GM19099 (cell line): ENCODE data around the gene GLI1.

Source experiments
- POLR2A ChIP-seq: IDR thresholded peaks from 3 replicates; pipeline ENCODE4 v1.6.1; 2011; ENCODE audit warnings: low read depth; ENCODE audit not compliant: insufficient read length; ENCODE audit errors: extremely low read depth

The GLI1 gene

DNA sequence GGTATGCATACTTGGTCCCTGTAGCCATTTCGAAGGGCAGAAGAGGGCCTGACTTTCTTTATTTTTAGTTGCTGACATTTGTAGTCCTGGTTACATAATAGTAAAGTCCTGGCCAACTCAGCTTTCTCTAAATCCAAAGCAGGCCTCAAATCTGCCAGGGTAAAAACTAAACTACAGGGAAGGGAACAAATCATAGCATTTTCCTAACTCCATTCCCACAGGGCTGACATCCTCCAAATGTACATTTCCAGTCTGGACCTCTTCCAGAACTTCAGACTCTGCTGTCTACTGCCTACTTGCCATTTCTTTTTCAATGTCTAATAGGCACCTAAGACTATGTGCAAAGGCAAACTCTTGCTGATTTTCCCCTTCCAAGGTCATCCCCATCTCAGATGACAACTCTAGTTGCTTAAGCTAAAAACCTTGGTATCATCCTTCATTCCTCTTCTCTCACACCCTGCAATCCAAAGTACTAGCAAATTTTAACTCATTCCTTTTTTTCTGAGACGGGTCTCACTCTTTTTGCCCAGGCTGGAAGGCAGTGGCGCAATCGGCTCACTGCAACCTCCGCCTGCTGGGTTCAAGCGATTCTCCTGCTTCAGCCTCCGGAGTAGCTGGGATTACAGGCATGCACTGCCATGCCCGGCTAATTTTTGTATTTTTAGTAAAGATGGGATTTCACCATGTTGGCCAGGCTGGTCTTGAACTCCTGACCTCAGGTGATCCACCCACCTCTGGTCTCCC lies 58.8 kb downstream of the GLI1 start:
- no peak for TF ChIP-seq POLR2A

DNA sequence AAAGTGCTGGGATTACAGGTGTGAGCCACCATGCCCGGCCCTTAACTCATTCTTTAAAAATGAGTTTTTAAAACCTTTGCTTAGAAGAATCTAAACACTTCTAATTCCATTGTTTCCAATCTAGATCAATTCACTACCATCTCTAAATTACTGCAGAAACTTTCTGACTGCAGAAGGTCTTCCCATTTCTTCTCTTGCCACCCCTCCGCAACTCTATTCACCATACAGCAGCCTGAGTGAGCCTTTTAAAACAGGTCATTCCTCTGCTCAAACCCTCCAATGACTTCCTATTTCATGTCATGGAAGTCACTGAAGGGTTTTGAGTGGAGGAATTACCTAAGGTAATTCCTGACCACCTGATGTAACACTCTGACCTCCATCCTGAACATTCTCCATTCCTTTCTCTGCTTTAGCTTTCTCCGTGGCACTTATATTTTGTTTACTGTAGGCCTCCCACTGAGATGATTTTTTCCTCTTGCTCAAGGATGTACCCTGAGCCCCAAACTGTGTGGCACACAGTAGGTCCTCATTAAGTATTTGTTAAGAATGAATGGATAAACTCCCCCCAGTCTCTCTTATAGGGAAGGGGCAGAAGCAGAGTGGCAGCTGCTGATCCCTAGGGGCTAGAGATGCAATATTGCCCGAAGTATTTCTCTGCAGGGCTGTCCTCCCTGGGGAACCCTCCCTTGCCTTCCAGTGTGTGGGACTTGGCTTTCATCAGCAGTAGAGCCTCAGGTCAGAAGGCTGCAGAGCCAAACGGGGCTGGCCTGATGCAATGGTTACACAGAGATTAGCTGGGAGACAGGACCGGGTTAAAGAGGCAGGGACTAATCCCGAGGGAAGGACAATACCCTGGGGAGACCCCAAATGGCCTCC lies 59.6 kb downstream of the GLI1 start:
- TF ChIP-seq POLR2A = no peak

DNA sequence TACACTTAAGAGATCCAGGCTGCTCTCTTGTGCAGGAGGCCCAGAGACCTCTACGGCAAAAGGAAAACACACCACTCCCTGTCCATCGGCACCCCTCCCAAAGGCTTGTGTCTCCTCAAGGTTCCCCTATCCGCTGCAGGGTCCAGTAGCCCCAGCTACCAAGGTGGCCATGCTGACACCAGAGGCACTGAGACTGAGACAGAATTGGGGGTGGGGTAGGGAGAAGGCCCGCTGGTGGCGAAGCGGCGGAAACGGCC lies 60.1 kb downstream of the GLI1 start:
- no peak for TF ChIP-seq POLR2A

DNA sequence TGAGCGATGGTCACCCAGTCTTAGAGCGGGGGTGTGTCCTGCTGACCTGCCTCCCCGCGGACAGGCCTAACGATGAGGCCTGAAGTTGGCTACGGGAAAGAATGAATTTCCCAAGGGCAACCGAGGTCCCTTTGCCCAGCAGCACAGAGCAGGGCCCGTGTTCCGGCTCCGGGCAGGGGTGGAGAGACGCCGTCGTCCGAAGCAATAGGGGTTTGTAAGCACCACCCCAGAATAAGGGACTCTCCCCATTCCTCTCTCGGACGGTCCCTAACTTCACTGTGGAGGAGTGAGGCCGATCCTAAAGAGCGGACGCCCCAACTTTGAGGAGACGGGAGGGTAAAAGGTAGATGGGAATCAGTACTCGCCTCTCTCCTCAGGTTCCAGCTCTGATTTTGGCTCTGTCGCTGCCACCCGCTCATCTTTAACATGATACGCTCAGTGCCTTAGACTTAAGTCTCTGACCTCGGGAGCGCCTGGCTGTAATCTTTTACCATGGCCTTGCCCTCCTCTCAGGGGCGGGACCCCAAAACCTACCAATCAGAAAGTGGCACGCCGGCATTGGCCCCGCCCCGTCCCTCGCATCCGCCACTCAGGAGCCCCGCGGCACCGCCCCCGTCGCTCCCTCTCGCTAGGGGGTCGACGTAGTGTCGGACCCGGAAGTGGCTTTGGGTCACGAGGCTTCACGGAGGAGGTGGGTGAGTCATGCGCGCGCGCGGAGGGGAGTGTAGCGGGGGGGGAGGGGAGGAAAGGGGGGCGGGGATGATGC lies 60.7 kb downstream of the GLI1 start, which contains the start of gene DDIT3:
Gene DDIT3, minus strand, starts transcription at position 462 of the 766 bp plus-strand sequence. CDS start 3,108 bp downstream, outside the sequence.
- TF ChIP-seq POLR2A = peak; percentile 99

DNA sequence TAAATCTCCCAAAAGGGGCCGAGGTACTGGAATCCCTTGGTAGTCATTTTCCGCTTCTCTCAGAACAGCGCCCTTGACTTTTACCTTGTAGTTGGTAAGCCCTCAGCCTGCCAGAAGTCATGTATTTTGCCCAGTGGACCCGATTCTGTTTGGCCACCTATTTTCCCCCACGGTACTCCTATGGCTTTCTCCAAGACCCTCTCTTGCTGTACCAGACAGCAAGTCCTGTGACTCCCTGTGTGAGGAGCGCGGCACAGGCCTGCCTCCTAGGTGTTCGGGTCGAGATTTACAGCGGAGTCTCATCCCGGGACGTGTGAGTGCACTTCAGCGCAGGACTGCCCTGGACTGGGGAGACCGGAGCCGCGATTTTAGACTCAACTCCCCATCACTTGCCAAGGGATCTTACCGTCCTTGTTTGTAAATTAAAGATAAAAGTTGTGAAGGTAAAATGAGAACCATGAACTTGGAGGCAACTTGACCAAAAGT lies 62.0 kb downstream of the GLI1 start:
- TF ChIP-seq POLR2A = no peak
